Lower lobe of right lung (tissue), 2 donors: ENCODE results near the gene SLCO1A2. TPM values are rescaled to one million over a fixed set of nuclear protein-coding genes. Genes with fewer than 3 reads are reported as not detected.

Experiments used
- ATAC-seq, 2 donors: fragments of 200-7000 bp; cut with Tn5 transposase; one replicate each; pipeline ENCODE4 v1.9.1; 2020 to 2022; ENCODE audit warnings: mild to moderate bottlenecking in 2 of 2, moderate library complexity in 2 of 2
- DNase-seq: peaks from one replicate; pipeline ENCODE4 v3.0.0-alpha.2; 2020
- H3K27ac ChIP-seq: fragments of 200-600 bp; one replicate; pipeline ENCODE4 v1.8.0; 2022
- H3K27me3 ChIP-seq: fragments of 200-600 bp; one replicate; pipeline ENCODE4 v1.8.0; 2022; ENCODE audit warnings: low read depth
- H3K36me3 ChIP-seq: fragments of 200-600 bp; one replicate; pipeline ENCODE4 v1.8.0; 2022; ENCODE audit warnings: mild to moderate bottlenecking
- H3K4me1 ChIP-seq: fragments of 200-600 bp; one replicate; pipeline ENCODE4 v1.8.0; 2022
- H3K4me3 ChIP-seq: fragments of 200-600 bp; one replicate; pipeline ENCODE4 v1.8.0; 2022; ENCODE audit warnings: mild to moderate bottlenecking
- H3K9me3 ChIP-seq: fragments of 200-600 bp; one replicate; pipeline ENCODE4 v1.8.0; 2022
- intact Hi-C: fragments of 100-400 bp; cut with DNase I; formaldehyde crosslinking; loops from one replicate; pipeline ENCODE4 v1.11.0; 2022
- total RNA-seq: library from RNA; stranded (reverse); fragmentation: NEBNext Ultra II Directional; extraction: Animal tissue kit (Norgen Biotek cat#: 25700); gene quantifications from one replicate; pipeline ENCODE4 v1.2.1, GENCODE V29; 2021
- TF ChIP-seq, protein P1 (sequence below): fragments of 200-600 bp; IDR thresholded peaks from one replicate; pipeline ENCODE4 v1.8.0; 2022; ENCODE audit warnings: antibody characterized with exemption, mild to moderate bottlenecking
- donor health status: DM: no; HTN: yes; CAD: no; lungs with severe emphysema.

Gene SLCO1A2
- total RNA-seq, 1 donor from 2014 or later = 3.5 TPM

DNA sequence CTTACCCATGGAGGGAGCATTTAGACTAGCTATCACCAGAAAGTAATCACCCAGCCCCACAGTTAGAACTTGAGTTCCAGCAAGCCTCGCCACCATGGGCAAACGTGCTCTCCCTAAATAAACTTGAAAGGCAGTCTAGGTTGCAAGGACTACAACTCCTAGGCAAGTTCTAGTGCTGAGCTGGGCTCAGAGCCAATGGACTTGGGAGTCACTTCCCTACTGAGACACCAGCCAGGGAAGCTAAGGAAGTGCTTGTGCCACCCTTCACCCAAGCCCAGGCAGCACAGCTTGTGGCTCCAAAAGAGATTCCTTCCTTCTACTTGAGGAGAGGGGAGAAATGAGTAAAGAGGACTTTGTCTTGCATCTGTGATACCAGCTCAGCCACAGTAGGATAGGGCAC is 57.9 kb downstream of the SLCO1A2 start:
- intact Hi-C loops = no loop called here
- no peaks in the 10 kb centered on the region for H3K36me3 ChIP-seq
- H3K4me1 ChIP-seq = no peaks in the 10 kb centered on the region
- H3K27me3 ChIP-seq = no peaks in the 10 kb centered on the region
- no peaks in the 10 kb centered on the region for H3K9me3 ChIP-seq
- ATAC-seq = peak; percentile 39 to 62
- TF ChIP-seq, protein P1, sequence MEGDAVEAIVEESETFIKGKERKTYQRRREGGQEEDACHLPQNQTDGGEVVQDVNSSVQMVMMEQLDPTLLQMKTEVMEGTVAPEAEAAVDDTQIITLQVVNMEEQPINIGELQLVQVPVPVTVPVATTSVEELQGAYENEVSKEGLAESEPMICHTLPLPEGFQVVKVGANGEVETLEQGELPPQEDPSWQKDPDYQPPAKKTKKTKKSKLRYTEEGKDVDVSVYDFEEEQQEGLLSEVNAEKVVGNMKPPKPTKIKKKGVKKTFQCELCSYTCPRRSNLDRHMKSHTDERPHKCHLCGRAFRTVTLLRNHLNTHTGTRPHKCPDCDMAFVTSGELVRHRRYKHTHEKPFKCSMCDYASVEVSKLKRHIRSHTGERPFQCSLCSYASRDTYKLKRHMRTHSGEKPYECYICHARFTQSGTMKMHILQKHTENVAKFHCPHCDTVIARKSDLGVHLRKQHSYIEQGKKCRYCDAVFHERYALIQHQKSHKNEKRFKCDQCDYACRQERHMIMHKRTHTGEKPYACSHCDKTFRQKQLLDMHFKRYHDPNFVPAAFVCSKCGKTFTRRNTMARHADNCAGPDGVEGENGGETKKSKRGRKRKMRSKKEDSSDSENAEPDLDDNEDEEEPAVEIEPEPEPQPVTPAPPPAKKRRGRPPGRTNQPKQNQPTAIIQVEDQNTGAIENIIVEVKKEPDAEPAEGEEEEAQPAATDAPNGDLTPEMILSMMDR = no peak
- DNase-seq = no peak
- H3K27ac ChIP-seq = no peak overlapping the region
- no peak overlapping the region for H3K4me3 ChIP-seq

DNA sequence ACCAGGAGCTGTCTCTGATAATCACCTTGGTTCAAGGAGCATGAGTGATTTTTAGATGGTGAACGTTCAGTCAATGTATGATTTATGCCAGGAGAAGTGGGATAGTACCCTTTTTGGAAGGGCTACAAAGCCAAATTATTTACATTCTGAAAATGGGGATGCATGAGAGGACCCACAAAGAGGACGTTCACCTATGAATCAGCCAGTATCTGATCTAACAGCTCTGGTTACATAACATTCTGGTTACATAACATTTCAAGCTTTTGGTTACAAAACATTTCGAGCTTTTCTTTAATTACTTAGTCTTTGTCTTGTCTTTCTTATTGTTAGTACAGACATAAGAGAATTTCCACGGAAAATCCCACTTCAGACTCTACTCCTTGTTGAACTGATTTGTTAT is 68.8 kb downstream of the SLCO1A2 start:
- no peaks in the 10 kb centered on the region for H3K4me1 ChIP-seq
- no peaks in the 10 kb centered on the region for H3K36me3 ChIP-seq
- H3K9me3 ChIP-seq = no peaks in the 10 kb centered on the region
- H3K4me3 ChIP-seq = no peak overlapping the region
- ATAC-seq = no peak
- H3K27me3 ChIP-seq = no peaks in the 10 kb centered on the region
- TF ChIP-seq, protein P1 = no peak
- intact Hi-C loops = no loop called here
- no peak overlapping the region for H3K27ac ChIP-seq
- DNase-seq = no peak

DNA sequence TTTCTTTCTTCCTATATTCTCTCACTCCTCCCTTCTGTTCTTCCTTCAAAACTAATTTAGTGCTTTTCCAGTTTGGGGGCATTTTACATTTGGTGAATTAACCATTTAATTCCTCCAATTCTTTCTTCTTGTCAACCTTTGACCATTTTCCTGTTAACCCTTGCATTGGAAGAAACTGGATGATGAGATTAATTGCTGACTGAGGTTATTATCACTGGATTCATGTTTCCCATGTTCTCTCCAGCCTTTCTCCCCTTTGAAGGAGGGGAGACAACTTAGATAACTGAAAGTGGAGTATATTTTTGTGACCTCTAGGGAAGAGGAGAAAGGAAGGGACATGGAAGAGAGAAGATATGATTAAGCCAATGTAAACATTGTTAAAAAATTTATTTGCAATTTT is 70.5 kb downstream of the SLCO1A2 start:
- H3K36me3 ChIP-seq = no peaks in the 10 kb centered on the region
- H3K9me3 ChIP-seq = no peaks in the 10 kb centered on the region
- intact Hi-C loops = no loop called here
- H3K4me3 ChIP-seq = no peak overlapping the region
- H3K27me3 ChIP-seq = no peaks in the 10 kb centered on the region
- DNase-seq (no peak), ATAC-seq (no peak)
- TF ChIP-seq, protein P1 = no peak
- no peak overlapping the region for H3K27ac ChIP-seq
- H3K4me1 ChIP-seq = no peaks in the 10 kb centered on the region

DNA sequence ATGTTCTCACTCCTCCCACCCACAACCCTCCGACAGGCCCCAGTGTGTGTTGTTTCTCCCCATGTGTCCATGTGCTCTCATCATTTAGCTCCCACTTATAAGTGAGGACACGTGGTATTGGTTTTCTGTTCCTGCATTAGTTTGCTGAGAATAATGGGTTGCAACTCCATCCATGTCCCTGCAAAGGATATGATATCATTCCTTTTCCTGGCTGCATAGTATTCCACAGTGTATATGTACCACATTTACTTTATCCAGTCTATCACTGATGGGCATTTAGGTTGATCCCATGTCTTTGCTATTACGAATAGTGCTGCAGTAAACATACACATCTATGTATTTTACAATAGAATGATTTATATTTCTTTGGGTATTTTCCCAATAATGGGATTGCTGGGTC is 77.5 kb downstream of the SLCO1A2 start:
- DNase-seq = no peak
- Histone ChIP-seq H3K4me3 (no peak overlapping the region), H3K36me3 (no peaks in the 10 kb centered on the region), H3K4me1 (no peaks in the 10 kb centered on the region), H3K9me3 (no peaks in the 10 kb centered on the region), H3K27me3 (no peaks in the 10 kb centered on the region), H3K27ac (no peak overlapping the region)
- ATAC-seq = no peak
- TF ChIP-seq, protein P1 = no peak
- intact Hi-C loops = no loop called here

DNA sequence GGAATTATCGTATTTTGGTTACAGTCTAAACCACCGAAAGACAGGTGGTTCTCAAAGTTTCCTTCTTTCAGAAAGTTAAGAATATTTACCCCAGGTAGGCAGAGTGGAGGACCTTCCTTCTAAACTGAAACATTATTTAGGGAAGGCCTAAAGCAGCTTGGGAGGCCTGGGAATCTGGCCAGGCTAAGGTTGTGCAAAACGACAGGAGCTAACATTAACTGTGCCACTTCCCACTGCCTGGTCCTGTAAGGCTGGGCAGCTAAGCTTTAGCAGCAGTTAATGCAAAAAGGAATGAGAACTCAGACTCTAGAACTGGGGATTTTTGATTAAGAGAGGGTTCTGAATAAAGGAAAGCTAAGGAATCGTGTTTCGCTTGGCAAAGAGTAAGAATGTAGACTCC is 82.6 kb downstream of the SLCO1A2 start:
- no peak overlapping the region for H3K27ac ChIP-seq
- TF ChIP-seq, protein P1 = no peak
- no peaks in the 10 kb centered on the region for H3K27me3 ChIP-seq
- no peaks in the 10 kb centered on the region for H3K4me1 ChIP-seq
- no peaks in the 10 kb centered on the region for H3K36me3 ChIP-seq
- DNase-seq (no peak), ATAC-seq (no peak)
- H3K4me3 ChIP-seq = no peak overlapping the region
- intact Hi-C loops = no loop called here
- no peaks in the 10 kb centered on the region for H3K9me3 ChIP-seq

DNA sequence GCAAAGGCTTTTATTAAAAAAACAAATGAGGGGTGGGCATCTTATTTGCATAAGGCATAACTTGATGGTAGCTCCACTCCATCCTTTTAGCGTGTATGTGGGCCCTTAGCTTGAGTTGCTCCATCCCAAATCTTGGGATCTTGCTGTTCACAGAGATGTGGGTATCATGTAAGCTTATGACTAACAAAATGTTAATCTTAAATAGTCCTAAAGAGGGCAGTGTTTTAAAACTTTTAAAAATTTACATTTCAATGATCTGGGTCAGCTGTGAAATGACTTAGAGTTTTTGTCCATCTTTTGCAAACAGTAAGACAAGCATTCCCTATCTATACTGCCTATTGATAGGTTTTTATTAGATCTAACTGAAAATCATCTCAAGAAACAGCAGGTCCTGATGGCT is 86.0 kb downstream of the SLCO1A2 start:
- TF ChIP-seq, protein P1 = no peak
- Histone ChIP-seq H3K27me3 (no peaks in the 10 kb centered on the region), H3K4me1 (no peaks in the 10 kb centered on the region), H3K4me3 (no peak overlapping the region), H3K36me3 (no peaks in the 10 kb centered on the region), H3K9me3 (no peaks in the 10 kb centered on the region), H3K27ac (no peak overlapping the region)
- ATAC-seq (no peak), DNase-seq (no peak)
- intact Hi-C loops = no loop called here
